ENCODE measurements around the gene HELZ. TPM values are rescaled to one million over a fixed set of nuclear protein-coding genes. Genes with fewer than 3 reads are reported as not detected.

The HELZ gene
- total RNA-seq, 1 experiment from 2014 or later = 31.3 TPM

- BruUV-seq (replicated peaks) = no TSS peak
- H3K4me2 ChIP-seq (ENCODE audit: low read length) = no peak overlapping the region
- no peaks in the 10 kb centered on the region for H3K79me2 ChIP-seq (ENCODE audit: low read length)
- POLR2A ChIA-PET (ENCODE audit: unreplicated experiment) = no interaction called here
- H2AFZ ChIP-seq (ENCODE audit: low read length) = no peak overlapping the region
- DNase-seq (no peak), ATAC-seq (no peak)
- H3K27me3 ChIP-seq (ENCODE audit: low read length) = no peaks in the 10 kb centered on the region
- TF ChIP-seq EZH2phosphoT487 (IDR thresholded peaks at IDR 0.05; ENCODE audit: borderline replicate concordance, low read length) = no peak
- TF ChIP-seq CTCF (conservative IDR thresholded peaks at IDR 0.05; ENCODE audit: low read depth, low read length) = no peak
- no peak for TF ChIP-seq EZH2 (IDR thresholded peaks at IDR 0.05; ENCODE audit: low read length, unreplicated experiment)
- H3K36me3 ChIP-seq (ENCODE audit: low read depth, low read length) = no peaks in the 10 kb centered on the region
- H3F3A ChIP-seq (ENCODE audit: low read length, unreplicated experiment) = no peaks in the 10 kb centered on the region
- no peaks in the 10 kb centered on the region for H3K9me2 ChIP-seq (replicated peaks; ENCODE audit: low read length)
- H3K4me1 ChIP-seq (ENCODE audit: insufficient read depth, low read length) = no peaks in the 10 kb centered on the region
- CTCF ChIA-PET = no interaction called here
- no peak overlapping the region for H3K4me3 ChIP-seq (ENCODE audit: low read length)
- intact Hi-C loops (cut with micrococcal nuclease) = no loop called here
- H3K9me3 ChIP-seq (ENCODE audit: low read length) = no peaks in the 10 kb centered on the region
- no peak overlapping the region for H3K9ac ChIP-seq (ENCODE audit: low read length)
- no peaks in the 10 kb centered on the region for H4K20me1 ChIP-seq (ENCODE audit: low read length)
- H3K27ac ChIP-seq (ENCODE audit: low read length) = no peak overlapping the region
Measured at GRCh38 chr17:67054608-67055007, 190.4 kb downstream of the HELZ start.

GRCh38 chr17:67054011-67054591, 190.9 kb downstream of the HELZ start:
- no peak overlapping the region for H3K9ac ChIP-seq (ENCODE audit: low read length)
- H4K20me1 ChIP-seq (ENCODE audit: low read length) = no peaks in the 10 kb centered on the region

More at GRCh38 chr17:67054011-67054591, 190.9 kb downstream of the HELZ start:
- Histone ChIP-seq H3K4me2 (ENCODE audit: low read length) (no peak overlapping the region), H3K4me1 (ENCODE audit: insufficient read depth, low read length) (no peaks in the 10 kb centered on the region), H3K36me3 (ENCODE audit: low read depth, low read length) (no peaks in the 10 kb centered on the region), H3K9me2 (replicated peaks; ENCODE audit: low read length) (no peaks in the 10 kb centered on the region), H3K9me3 (ENCODE audit: low read length) (peaks cover 3% of the 10 kb centered on the region; the same call in 1 of the 2 replicates), H3K79me2 (ENCODE audit: low read length) (no peaks in the 10 kb centered on the region), H3K27ac (ENCODE audit: low read length) (no peak overlapping the region), H3K27me3 (ENCODE audit: low read length) (no peaks in the 10 kb centered on the region), H2AFZ (ENCODE audit: low read length) (no peak overlapping the region), H3K4me3 (ENCODE audit: low read length) (no peak overlapping the region), H3F3A (ENCODE audit: low read length, unreplicated experiment) (no peaks in the 10 kb centered on the region)
- BruUV-seq (replicated peaks) = no TSS peak
- ChIA-PET CTCF (no interaction called here), POLR2A (ENCODE audit: unreplicated experiment) (interaction anchor here (0.7 kb wide), 1 partner anchor 208 kb away, joined by 3 read pairs; no protein-coding TSS in a partner anchor)
- ATAC-seq = no peak
- DNase-seq = no peak
- intact Hi-C loops (cut with micrococcal nuclease) = no loop called here
- TF ChIP-seq EZH2 (IDR thresholded peaks at IDR 0.05; ENCODE audit: low read length, unreplicated experiment) (no peak), CTCF (conservative IDR thresholded peaks at IDR 0.05; ENCODE audit: low read depth, low read length) (no peak), EZH2phosphoT487 (IDR thresholded peaks at IDR 0.05; ENCODE audit: borderline replicate concordance, low read length) (no peak)

Data from PC-3 (cell line).